WERI-Rb-1 (cell line): Measurements from ENCODE around the gene MICU1.

Experiments
- DNase-seq: peaks from one replicate; pipeline ENCODE4 v3.0.0-alpha.2; 2020
- H3K27ac ChIP-seq: fragments of 250-450 bp; sonication (Bioruptor Pico); 2 replicates; pipeline ENCODE4 v1.5.1; 2020; ENCODE audit warnings: mild to moderate bottlenecking, moderate library complexity
- H3K27me3 ChIP-seq: fragments of 250-450 bp; sonication (Bioruptor Pico); 2 replicates; pipeline ENCODE4 v1.5.1; 2021; ENCODE audit warnings: mild to moderate bottlenecking, low read depth, moderate library complexity; ENCODE audit not compliant: insufficient read depth, severe bottlenecking
- H3K36me3 ChIP-seq: fragments of 250-450 bp; sonication (Bioruptor Pico); 2 replicates; pipeline ENCODE4 v1.5.1; 2020; ENCODE audit warnings: mild to moderate bottlenecking, moderate library complexity
- H3K4me3 ChIP-seq: 2 replicates; pipeline ENCODE4 v1.5.1; 2011; ENCODE audit warnings: low read depth, mild to moderate bottlenecking, control low read depth, low read length
- H3K9me3 ChIP-seq: fragments of 250-450 bp; sonication (Bioruptor Pico); 2 replicates; pipeline ENCODE4 v1.5.1; 2021; ENCODE audit warnings: mild to moderate bottlenecking, moderate library complexity; ENCODE audit not compliant: severe bottlenecking
- TF ChIP-seq, protein P1 (sequence below): IDR thresholded peaks from 2 replicates; pipeline ENCODE4 v1.5.1; 2011; ENCODE audit warnings: low read depth, mild to moderate bottlenecking, control low read depth, inconsistent platforms, low read length

The MICU1 gene

DNA sequence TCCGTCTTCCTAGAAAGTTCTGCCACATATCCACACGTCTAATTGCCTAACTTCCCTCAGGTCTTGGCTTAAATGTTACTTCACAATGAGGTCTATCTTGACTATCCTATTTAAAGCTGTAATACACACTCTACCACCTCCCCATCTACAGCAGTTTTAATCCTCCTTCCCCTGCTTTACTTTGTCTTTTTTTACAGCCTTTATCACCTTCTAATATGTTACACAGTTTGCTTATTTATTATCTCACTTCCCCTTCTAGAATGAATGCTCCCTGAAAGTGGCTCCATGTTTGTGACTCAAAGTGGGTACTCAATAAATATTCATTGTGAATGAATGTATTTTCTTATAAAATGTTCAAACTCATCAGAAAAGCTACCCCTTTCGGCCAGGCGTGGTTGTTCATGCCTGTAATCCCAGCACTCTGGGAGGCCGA lies 13.6 kb upstream of the MICU1 start:
- Histone ChIP-seq H3K9me3 (no peaks in the 10 kb centered on the region), H3K36me3 (no peaks in the 10 kb centered on the region), H3K27me3 (no peaks in the 10 kb centered on the region), H3K27ac (no peak overlapping the region), H3K4me3 (no peak overlapping the region)
- TF ChIP-seq, protein P1, sequence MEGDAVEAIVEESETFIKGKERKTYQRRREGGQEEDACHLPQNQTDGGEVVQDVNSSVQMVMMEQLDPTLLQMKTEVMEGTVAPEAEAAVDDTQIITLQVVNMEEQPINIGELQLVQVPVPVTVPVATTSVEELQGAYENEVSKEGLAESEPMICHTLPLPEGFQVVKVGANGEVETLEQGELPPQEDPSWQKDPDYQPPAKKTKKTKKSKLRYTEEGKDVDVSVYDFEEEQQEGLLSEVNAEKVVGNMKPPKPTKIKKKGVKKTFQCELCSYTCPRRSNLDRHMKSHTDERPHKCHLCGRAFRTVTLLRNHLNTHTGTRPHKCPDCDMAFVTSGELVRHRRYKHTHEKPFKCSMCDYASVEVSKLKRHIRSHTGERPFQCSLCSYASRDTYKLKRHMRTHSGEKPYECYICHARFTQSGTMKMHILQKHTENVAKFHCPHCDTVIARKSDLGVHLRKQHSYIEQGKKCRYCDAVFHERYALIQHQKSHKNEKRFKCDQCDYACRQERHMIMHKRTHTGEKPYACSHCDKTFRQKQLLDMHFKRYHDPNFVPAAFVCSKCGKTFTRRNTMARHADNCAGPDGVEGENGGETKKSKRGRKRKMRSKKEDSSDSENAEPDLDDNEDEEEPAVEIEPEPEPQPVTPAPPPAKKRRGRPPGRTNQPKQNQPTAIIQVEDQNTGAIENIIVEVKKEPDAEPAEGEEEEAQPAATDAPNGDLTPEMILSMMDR = no peak
- DNase-seq = no peak

DNA sequence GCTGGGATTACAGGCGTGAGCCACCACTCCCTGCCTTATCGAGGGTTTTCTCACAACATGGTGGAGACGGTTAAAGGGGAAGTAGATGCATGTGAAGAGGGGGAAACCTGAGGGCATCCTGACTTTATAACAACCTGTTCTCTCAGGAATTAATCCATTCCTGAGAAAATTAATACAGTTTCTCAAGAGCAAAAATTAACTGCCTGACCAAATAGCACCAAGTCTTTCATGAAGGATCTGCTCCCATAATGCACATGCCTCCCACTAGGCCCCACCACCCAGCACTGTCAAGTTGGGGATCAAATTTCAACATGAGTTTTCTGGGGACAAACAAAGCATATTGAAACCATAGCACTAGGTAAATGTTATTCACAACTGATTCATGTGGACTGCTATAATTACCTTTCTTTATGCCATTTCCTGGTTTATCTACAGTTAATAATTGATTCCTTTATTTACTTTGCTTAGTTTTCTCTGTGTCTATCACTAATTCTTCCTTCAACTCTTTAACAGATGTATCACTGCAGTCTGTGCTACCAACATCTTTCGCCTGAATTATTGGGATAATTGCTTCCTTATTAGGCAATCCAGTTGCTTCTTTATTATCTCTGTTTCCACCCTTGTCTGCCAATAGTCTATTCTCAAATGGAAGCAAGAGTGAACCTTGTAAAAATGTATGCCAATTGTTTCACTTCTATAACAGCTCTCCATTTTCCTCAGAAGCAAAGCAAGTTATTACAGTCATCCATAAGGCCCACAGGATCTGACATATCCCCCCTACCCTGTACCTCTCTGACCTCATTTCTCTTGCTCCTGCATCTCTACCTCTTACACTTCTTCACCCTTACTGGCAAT lies 12.9 kb upstream of the MICU1 start:
- DNase-seq = no peak
- Histone ChIP-seq H3K27ac (no peak overlapping the region), H3K27me3 (no peaks in the 10 kb centered on the region), H3K4me3 (no peak overlapping the region), H3K36me3 (no peaks in the 10 kb centered on the region), H3K9me3 (no peaks in the 10 kb centered on the region)
- TF ChIP-seq, protein P1 = no peak

DNA sequence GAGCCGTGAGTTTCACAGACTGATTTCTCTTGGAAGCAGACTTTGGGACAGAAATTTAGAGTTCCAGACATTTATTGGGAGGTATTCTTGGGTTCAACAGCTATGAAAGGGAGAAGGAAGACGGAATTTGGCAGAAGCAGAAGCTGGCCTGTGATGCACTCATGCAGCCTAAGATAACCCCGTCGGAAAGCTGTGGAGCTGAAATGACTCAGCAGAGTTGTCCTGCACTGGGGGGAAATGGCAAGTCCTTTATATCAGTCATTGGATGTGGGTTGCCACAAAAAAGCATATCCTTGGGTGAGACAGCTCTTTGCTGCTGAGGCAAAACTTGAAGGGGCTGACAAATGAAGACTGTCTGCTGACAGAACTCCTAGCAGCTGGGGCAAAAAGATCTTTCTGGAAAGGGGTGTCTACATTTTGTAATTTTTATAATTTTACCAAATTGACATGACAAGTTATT lies 11.5 kb upstream of the MICU1 start:
- TF ChIP-seq, protein P1 = no peak
- Histone ChIP-seq H3K36me3 (no peaks in the 10 kb centered on the region), H3K27me3 (no peaks in the 10 kb centered on the region), H3K9me3 (no peaks in the 10 kb centered on the region), H3K4me3 (no peak overlapping the region), H3K27ac (no peak overlapping the region)
- no peak for DNase-seq

DNA sequence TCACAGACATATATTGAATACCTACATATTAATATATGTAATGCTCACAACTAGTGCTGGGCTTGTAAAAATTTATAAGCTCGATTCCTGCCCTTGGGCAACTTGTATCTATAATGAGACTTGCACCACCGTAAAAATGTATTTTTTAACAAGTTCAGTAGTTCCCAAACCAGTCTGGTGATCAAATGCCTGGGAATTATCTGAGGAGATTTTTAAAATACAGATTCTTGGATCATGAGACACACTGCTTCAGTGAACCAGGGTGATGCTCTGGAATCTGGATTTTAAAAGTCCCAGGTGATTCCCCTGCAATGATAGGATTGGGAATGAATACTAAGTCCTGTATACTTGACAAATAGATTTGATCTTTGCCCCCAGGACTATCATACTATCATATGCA lies 4.3 kb upstream of the MICU1 start:
- no peaks in the 10 kb centered on the region for H3K27me3 ChIP-seq
- TF ChIP-seq, protein P1 = no peak
- no peak overlapping the region for H3K4me3 ChIP-seq
- H3K9me3 ChIP-seq = peaks cover 6% of the 10 kb centered on the region
- no peak for DNase-seq
- no peaks in the 10 kb centered on the region for H3K36me3 ChIP-seq
- no peak overlapping the region for H3K27ac ChIP-seq

DNA sequence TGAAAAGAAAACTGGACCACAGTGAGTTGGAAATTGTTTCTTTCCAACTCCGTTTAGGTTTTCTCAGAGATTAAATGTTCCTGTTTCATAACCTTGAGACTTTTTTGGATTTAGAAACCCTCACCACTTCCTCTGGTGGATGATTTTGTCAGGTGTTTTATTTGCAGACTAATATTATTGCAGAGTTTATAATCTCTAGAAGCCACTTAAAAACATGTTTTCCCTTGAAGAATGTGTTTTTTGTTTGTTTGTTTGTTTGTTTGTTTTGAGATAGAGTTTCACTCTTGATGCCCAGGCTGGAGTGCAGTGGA lies 520 bp upstream of the MICU1 start:
- H3K36me3 ChIP-seq = no peaks in the 10 kb centered on the region

More for the DNA sequence above, 520 bp upstream of the MICU1 start:
- DNase-seq = no peak
- Histone ChIP-seq H3K4me3 (peak overlapping the region; percentile 69), H3K27me3 (no peaks in the 10 kb centered on the region), H3K9me3 (peaks cover 6% of the 10 kb centered on the region), H3K27ac (peak overlapping the region; percentile 90)
- TF ChIP-seq, protein P1 = no peak
